ENCODE data around the gene KCNAB1.

The KCNAB1 gene

GRCh38 chr3:156323466-156323865 is 203.1 kb downstream of the KCNAB1 start:
- no peak for DNase-seq (ENCODE audit: low spot score)

DNA sequence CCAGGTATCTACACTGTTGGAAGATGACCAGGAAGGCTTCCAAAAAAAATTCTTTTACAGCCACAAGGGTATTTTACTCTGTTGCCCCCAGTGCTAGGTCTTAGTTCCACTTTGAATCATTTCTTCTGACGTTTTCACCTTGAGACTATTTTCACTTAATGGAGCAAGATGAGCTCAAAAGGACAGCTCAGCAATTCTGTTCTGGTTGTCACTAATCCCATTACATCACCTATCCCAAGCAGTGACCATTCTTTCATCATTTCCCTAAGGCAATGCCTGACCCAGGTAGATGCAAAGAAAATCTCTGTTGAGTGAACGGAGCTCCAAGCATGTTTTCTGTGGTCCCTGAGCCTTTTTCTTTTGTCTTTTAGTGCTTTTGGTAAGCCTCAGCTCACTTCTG is 210.0 kb downstream of the KCNAB1 start:
- DNase-seq (ENCODE audit: low spot score): no peak

DNA sequence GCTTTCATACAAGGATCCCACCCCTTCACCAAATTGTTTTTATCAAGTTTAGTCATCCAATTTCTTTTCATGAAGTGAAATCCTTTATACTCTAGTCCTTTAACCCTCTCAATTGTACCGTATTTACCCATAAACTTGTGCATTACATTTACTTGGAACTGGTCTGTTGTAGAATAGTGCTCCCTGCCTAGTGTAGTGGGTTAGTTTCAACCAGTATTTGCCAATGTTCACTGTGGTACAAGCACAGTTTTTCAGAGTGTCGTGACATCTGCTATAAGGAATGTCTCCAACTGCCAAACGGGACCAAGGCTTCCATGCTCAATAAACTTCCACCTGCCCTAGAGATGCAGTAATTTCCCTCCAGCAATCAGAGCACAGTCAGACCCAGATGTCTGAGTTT is 211.9 kb downstream of the KCNAB1 start:
- DNase-seq (ENCODE audit: low spot score): no peak

DNA sequence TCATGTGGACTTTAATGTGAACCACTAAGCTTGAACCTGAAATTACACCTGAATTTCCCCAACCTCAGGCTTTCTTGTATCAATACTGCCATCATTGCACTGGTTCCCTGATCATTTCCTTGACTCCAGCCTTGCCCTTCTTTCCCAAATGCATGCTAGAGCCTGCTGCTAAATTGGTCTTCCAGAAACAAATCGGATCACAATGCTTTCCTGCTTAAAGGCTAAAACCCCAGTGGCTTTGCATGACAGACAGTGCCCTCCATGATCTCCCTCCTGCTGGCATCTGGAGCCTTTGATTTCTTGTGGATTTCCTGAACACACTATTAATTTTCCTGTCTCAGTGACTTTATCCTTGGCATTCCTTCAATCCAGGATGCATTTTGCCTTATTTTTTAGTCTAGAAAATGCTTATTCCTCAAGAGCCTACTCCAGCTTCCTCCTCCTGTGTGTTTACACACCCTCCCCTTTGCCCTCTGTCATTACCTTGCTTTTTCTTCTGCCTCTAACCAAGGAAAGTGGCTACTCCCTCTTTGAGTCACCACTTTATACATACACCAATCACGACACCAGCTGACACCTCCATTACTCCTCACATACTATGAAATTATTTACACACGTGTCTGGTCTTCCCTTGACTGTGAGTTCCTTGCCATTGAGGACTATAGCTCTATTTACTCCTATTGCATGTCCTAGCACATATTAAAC is 214.6 kb downstream of the KCNAB1 start:
- DNase-seq (ENCODE audit: low spot score): no peak

DNA sequence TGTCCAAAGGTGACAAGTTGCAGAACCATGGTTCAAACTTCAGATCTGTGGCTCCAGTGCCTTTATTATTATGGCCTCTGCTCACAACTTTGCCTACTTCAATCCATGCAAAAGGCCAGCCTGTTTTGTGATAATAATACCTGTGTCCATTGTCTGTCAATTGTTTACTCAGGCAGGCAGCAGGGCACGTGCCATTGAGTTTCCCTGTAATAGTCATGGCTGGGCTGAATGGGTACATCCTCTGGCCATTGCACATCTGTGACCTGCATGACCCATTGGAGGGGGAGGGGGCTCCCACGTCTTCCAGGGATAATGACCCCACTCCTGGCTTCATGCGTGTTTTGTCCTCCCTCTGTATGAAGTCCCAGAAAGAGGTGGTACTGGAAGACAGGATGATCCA is 219.1 kb downstream of the KCNAB1 start:
- DNase-seq (ENCODE audit: low spot score): no peak

DNA sequence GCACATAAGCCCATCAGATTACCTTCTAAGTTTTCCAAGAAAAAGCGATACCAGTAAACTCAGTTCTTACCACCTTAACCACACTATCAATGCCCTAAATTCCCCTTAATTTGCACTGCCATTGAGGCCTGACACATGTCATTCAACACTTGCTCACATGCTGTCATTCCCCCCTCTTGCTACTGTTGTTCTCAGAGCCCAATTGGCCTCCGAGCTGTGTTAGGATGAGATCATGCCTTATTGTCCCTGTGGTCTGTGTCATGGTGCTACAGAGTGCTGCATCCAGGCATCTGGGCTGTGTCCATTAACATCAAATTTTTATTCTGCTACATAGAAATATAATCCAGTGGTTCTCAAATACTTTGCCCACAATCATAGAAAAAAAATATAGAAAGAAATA is 221.0 kb downstream of the KCNAB1 start:
- no peak for DNase-seq (ENCODE audit: low spot score)

- no peak for DNase-seq (ENCODE audit: low spot score)
These were observed 221.5 kb downstream of the KCNAB1 start for GRCh38 chr3:156341831-156342416.

- no peak for DNase-seq (ENCODE audit: low spot score)
These were observed 223.8 kb downstream of the KCNAB1 start for GRCh38 chr3:156344215-156344614.

DNA sequence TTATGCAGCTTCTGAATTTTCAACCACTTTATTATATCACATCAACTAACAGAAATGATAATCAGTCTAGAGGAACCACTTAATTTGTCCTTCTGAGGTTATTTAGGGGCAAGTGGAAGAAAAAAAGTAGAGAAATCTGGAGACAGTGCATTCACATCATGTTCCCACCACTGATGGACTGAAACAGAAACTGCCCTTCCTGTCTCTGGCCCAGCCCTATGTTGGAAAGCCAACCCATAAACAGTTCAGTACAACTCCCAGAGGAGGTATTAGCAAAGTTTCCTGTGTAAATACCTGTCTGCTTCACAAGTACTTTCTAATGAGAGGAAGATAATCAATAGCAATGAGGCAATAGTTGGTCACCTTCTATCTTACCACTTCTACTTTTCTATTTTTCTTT is 228.7 kb downstream of the KCNAB1 start:
- DNase-seq (ENCODE audit: low spot score): no peak

DNA sequence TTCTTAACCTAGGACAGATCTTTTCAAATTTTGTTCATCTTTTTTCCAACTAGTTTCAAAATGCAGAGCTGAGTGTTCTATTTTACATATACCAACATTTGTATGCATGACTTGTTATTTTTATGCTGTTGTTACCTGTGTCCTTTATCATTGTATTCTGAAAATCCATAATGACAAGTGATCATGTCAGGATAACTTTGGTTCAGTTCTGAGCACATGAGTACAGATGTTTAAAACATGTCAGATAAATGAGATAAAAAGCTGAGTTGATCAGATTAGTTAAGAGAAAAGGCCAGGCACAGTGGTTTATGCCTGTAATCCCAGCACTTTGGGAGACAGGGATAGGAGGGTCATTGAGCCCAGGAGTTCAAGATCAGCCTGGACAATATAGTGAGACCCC is 229.6 kb downstream of the KCNAB1 start:
- DNase-seq (ENCODE audit: low spot score): no peak

DNA sequence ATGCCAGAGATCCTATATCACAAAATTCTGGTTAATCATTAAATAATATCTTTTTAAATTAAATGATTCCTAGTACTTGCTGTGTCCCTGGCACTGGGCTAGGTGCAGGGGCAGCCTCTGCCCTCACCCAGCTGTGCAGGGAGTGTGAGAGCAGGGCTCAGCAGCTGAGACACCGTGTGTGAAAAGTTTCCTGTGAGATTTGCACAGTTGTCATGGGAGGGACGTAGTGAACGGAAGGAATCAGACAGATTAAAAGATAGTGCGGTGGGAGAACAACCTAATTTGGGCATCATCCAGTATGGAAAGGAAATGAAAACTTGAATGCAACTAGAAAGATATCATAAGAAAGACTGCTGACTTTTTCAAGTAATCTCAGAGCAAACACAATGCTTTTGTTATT is 230.4 kb downstream of the KCNAB1 start:
- DNase-seq (ENCODE audit: low spot score): no peak

GRCh38 chr3:156351783-156352182 is 231.4 kb downstream of the KCNAB1 start:
- DNase-seq (ENCODE audit: low spot score): no peak

DNA sequence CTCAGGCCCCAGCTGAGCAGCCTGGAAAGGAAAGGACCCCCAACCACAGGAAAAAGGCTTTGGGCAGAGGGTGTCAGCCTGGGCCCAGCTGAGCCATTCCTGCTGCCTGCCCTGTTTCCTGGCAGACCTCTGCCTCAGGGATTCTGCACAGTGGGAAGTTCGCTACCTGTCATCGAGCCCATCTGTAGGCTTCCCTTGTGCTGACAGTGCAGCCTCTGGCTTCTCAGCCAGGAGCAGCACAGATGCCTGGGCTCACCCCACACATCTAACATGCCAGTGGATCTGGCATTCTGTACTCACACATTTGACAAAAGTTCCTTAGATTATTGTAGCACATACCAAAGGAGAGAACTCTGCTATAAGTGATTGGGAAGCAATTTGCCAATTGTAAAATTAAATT is 232.3 kb downstream of the KCNAB1 start:
- DNase-seq (ENCODE audit: low spot score): no peak

- no peak for DNase-seq (ENCODE audit: low spot score)
These were observed 233.2 kb downstream of the KCNAB1 start for GRCh38 chr3:156353563-156353962.

- no peak for DNase-seq (ENCODE audit: low spot score)
These were observed 236.4 kb downstream of the KCNAB1 start for GRCh38 chr3:156356537-156357363.

DNA sequence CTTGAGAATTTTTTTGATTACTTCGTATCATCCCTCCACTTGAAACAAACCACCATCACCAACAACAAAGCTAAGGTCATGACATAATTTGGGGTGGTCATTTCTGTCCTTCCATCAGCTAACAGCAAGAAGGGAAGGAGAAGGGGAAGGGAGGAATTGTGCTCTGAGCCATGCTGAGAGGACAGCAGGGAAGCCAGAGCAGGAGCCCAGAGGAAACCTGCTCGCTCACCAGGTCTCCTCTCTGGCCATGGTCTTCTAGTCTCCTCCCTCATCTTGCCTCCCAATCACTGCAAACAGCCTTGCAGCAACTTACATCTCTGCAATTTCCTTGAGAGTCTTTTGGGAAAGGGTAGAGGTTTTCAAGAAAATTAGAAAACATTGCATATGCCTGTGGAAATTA is 237.9 kb downstream of the KCNAB1 start:
- DNase-seq (ENCODE audit: low spot score): no peak

- DNase-seq (ENCODE audit: low spot score): no peak
These were observed 239.0 kb downstream of the KCNAB1 start for GRCh38 chr3:156359368-156359767.

GRCh38 chr3:156360083-156360482 is 239.7 kb downstream of the KCNAB1 start:
- no peak for DNase-seq (ENCODE audit: low spot score)

- DNase-seq (ENCODE audit: low spot score): no peak
These were observed 240.6 kb downstream of the KCNAB1 start for GRCh38 chr3:156360963-156361362.

GRCh38 chr3:156366559-156366958 is 246.2 kb downstream of the KCNAB1 start:
- no peak for DNase-seq (ENCODE audit: low spot score)

DNA sequence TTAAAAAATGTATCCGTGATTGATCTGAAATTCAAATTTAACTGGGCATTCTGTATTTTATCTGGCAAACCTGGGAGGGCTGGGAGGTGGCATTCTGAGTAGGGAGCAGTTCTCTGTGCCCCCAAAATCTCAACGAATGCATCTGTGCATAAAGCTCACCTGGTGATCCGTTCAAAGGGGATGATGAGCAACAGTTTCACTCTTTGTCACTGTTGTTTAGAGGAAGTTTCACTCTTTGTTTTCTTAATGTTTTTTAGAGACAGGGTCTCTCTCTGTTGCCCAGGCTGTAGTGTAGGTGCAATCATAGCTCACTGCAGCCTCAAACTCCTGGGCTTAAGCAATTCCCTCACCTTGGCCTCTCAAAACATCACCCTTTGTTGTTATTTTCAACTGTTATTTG is 247.8 kb downstream of the KCNAB1 start:
- DNase-seq (ENCODE audit: low spot score): no peak

DNA sequence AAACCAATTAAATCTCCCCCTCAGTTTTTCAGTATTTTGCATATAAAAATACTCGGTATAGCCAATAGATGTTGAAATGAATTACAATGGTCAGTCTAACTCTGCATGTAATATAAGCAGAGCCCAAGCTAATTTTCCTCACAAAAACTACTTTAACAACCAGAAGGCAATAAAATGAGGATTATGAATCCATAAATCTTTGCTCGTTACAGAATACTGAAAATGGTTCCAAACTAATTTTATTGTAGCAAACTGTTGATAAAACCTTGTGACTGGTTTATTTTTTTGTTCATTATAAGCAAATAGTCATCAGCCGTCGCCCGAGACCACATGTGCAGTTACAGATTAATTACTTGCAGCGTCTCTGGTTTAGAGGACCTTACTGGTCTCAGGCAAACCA is 251.3 kb downstream of the KCNAB1 start:
- DNase-seq (ENCODE audit: low spot score): no peak

GRCh38 chr3:156373095-156373494 is 252.7 kb downstream of the KCNAB1 start:
- no peak for DNase-seq (ENCODE audit: low spot score)

Data from LoVo (cell line).